ENCODE data around the gene SCN3A. TPM values are rescaled to one million over a fixed set of nuclear protein-coding genes. Genes with fewer than 3 reads are reported as not detected.
A peak's percentile ranks its signal among the peaks of the same experiment; 100 is the strongest.

The SCN3A gene
- 0.85 TPM for polyA plus RNA-seq

DNA sequence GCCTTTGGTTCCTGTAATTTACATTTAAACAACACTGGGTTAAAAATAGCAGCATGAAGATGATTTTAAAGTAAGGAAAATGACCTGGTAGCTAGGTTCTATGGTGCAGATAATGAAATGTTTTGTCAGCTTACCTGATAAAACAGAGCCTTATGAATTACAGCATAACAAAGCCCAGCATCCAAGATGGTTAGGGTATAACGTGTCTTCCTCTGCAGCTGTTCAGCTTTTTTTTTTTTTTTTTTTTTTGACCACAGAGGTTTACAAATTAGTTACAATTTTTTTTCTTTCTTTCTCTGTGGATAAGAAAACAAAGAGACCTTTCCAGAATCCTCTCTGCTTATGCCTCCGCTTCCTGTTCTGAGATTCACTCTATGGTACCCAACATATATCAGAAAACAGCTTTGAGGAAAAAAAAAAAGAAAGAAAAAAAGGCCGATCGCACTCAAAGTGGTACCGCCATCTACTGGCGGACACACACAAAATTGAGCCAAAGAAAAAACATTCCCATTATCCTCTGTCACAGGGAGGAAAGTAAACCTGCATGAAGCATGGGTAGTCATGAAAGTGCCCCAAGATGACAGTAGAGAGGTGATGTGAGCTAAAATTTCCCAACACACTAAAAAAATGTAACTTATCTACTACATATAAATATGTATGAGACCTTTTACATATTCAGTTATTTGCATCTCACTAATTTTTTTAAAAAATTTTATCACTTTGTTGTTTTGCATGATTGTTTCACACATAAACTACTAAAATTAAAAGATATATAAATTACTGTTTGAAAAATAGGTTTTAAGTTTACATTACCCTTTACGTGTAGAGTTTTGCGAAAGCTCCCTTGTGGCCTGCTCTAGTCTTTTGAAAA is at the start of gene SCN3A:
TSS of gene SCN3A (minus strand) at position 362 of the 871 bp plus-strand sequence. CDS start 27,656 bp downstream, outside the sequence.
- Mint-ChIP-seq H3K27ac (peak within 1 kb of the TSS in 2 of 3 donors; percentile 14 to 52), H3K9me3 (peaks cover 0 to 4% (median 1%) of the 10 kb centered on the region in 3 donors), H3K4me3 (peak within 1 kb of the TSS; percentile 64 to 89 (median 77)), H3K4me1 (peaks cover 8 to 16% (median 11%) of the 10 kb centered on the region in 3 donors), H3K27me3 (peaks cover 2% of the 10 kb centered on the region), H3K36me3 (no peaks in the 10 kb centered on the region)

- H3K9me3 Mint-ChIP-seq = no peaks in the 10 kb centered on the region
- H3K27ac Mint-ChIP-seq = no peak overlapping the region
- H3K27me3 Mint-ChIP-seq = no peaks in the 10 kb centered on the region
- no peaks in the 10 kb centered on the region for H3K4me1 Mint-ChIP-seq
- H3K36me3 Mint-ChIP-seq = no peaks in the 10 kb centered on the region
- H3K4me3 Mint-ChIP-seq = no peak overlapping the region
Measured at GRCh38 chr2:165253178-165253577, 49.3 kb upstream of the SCN3A start.

DNA sequence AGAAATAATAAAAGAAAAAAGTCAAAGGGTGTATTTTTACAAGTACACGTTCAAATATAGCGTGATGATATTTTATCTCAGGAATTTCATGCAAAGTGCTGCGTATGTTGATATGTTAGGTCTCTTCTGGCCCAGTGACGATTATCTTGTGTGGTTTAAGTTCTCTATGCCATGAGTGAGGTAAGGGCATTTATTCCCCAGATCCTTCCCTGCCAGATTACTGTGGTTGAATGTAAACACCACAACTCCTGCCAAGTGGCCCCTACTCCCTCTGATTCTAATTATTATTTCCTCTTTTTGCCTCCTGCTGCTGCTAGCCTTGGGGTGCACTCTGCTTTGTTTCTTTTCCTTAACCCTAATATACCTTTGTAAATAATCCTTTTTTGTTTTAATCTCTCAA is 47.5 kb upstream of the SCN3A start:
- H3K9me3 Mint-ChIP-seq = no peaks in the 10 kb centered on the region
- no peaks in the 10 kb centered on the region for H3K4me1 Mint-ChIP-seq

GRCh38 chr2:165248238-165248637 is 44.4 kb upstream of the SCN3A start:
- H3K36me3 Mint-ChIP-seq = no peaks in the 10 kb centered on the region
- no peaks in the 10 kb centered on the region for H3K4me1 Mint-ChIP-seq
- H3K27me3 Mint-ChIP-seq = no peaks in the 10 kb centered on the region
- H3K4me3 Mint-ChIP-seq = no peak overlapping the region
- H3K9me3 Mint-ChIP-seq = peaks cover 0 to 2% (median 0%) of the 10 kb centered on the region in 3 donors
- H3K27ac Mint-ChIP-seq = no peak overlapping the region

More for the DNA sequence above, 47.5 kb upstream of the SCN3A start:
- Mint-ChIP-seq H3K36me3 (no peaks in the 10 kb centered on the region), H3K4me3 (no peak overlapping the region), H3K27ac (no peak overlapping the region), H3K27me3 (no peaks in the 10 kb centered on the region)

DNA sequence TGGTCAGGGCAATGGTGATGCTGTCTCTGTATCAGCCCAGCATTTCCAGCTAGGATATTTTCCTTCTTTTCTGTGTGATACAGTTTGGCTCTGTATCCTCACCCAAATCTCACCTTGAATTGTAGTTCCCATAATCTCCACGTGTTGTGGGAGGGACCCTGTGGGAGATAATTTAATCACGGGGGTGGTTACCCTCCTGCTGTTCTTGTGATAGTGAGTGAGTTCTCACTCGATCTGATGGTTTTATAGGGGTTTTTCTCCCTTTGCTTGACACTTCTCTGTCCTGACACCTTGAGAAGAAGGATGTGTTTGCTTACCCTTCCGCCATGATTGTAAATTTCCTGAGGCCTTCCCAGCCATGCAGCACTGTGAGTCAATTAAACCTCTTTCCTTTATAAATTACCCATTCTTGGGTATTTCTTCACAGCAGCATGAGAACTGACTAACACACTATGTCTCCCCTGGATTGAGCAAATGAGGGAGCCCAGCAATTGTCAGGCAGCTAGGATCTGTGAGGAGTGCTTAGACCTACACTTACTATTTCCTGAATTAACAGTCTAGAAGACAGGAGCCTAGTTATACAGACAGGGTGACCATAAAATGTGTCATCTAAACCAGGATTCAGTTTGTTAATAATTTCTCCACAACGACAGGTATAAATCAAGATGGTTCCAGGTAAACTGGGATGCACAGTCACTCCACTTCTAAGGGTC is 41.4 kb upstream of the SCN3A start:
- Mint-ChIP-seq H3K36me3 (no peaks in the 10 kb centered on the region), H3K27ac (no peak overlapping the region)

DNA sequence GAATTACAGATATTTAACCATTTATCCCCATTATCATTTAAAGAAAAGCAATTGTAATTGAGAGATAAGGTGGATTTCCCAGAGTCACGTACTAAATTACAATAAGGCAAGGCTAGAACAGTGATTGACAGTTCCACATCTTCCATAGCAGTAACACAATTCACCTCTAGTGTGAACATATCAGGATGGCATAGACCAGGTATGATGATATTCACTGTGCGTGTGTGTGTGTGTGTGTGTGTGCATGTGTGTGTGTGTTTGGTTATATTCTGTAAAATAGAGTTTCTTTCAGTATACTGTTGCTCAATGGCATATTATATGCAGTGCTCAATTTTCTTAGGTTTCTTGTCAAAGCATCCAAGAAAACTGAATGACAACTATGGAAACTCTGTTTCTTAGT is 37.1 kb upstream of the SCN3A start:
- Mint-ChIP-seq H3K9me3 (peaks cover 0 to 2% (median 0%) of the 10 kb centered on the region in 3 donors), H3K36me3 (no peaks in the 10 kb centered on the region), H3K4me1 (no peaks in the 10 kb centered on the region), H3K27me3 (peaks cover 2% of the 10 kb centered on the region), H3K27ac (no peak overlapping the region), H3K4me3 (no peak overlapping the region)

More for the DNA sequence above, 41.4 kb upstream of the SCN3A start:
- Mint-ChIP-seq H3K9me3 (peaks cover 0 to 2% (median 0%) of the 10 kb centered on the region in 3 donors), H3K4me3 (no peak overlapping the region), H3K4me1 (no peaks in the 10 kb centered on the region), H3K27me3 (no peaks in the 10 kb centered on the region)

DNA sequence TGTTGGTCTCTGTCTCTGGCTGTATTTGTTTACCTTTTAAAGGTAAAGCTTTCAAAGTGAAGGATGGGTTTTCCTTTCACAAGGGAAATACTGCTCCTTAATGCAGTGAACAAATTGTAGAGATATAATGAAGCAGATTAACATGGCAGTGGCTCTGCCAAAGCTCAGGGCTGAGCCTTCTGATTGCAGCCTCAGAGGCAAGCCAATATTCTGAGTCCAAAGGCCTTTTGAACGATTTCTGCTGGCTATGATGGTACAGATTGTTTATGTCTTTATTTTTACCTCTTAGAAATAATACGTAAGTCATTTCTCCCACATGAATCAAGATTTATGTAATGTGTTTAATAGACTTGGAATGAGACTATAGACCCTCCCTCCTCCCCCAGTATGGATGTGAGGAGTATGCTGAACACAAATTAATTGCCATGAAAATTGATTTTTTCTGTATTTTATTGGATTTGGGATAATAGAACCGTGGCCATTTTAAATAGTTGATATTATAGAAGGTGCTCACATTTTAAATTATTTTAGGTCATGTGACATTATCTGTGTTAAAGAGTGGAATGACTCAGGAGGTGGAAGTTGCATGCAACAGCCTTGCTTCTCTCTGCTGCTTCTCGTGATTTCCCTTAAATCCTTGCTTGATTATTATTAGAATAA is 36.1 kb upstream of the SCN3A start:
- Mint-ChIP-seq H3K27ac (no peak overlapping the region), H3K27me3 (peaks cover 2% of the 10 kb centered on the region), H3K9me3 (no peaks in the 10 kb centered on the region), H3K36me3 (no peaks in the 10 kb centered on the region), H3K4me1 (no peaks in the 10 kb centered on the region), H3K4me3 (no peak overlapping the region)

- H3K36me3 Mint-ChIP-seq = no peaks in the 10 kb centered on the region
- H3K4me3 Mint-ChIP-seq = no peak within 1 kb of the TSS
- no peak within 1 kb of the TSS for H3K27ac Mint-ChIP-seq
- no peaks in the 10 kb centered on the region for H3K9me3 Mint-ChIP-seq
- H3K4me1 Mint-ChIP-seq = no peaks in the 10 kb centered on the region
- H3K27me3 Mint-ChIP-seq = peaks cover 2% of the 10 kb centered on the region
Measured at GRCh38 chr2:165239230-165239629, 35.4 kb upstream of the SCN3A start, which contains the start of gene SCN2A. Gene SCN2A (plus strand): TSS chr2:165239414. CDS start chr2:165295824, 56,410 bp downstream.

DNA sequence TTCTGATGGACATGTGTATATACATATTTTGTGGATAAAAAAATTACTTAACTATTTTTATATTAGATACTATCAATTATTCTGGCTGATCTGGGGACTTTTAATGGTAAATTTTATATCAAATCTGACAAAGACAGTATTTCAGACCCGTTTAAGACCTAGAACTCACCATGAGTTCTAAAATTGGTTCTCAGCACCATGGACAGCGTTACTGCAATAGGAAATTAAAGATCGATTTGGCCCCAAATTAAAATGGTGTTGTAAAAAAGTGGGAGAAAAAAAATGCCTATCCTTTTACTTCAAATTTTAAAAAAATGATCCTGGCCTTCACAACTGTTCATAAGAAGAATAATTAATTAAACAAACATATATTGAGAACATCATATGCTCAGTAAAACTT is 34.4 kb upstream of the SCN3A start:
- Mint-ChIP-seq H3K27ac (no peak overlapping the region), H3K27me3 (peaks cover 2% of the 10 kb centered on the region), H3K36me3 (no peaks in the 10 kb centered on the region), H3K9me3 (no peaks in the 10 kb centered on the region), H3K4me3 (no peak overlapping the region), H3K4me1 (no peaks in the 10 kb centered on the region)

DNA sequence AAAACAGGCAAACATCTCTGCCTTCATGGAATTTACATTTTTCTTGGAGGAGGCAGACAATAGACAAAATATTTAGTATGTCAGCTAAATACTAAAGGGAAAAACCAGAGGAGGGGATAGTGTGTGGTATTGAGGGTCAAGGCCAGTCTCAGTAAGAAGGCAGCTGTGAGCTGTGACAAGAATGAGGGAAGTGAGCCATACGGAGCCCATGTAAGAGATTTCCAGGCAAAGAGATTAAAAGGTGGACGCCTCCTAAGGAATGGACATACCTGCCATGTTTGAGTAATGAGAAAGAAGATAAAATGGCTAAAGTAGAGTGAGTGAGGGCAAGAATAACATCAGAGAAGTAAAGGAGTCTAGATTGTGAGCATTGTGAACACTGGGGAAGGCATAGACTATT is 33.2 kb upstream of the SCN3A start:
- no peak overlapping the region for H3K4me3 Mint-ChIP-seq
- no peaks in the 10 kb centered on the region for H3K9me3 Mint-ChIP-seq
- H3K36me3 Mint-ChIP-seq = no peaks in the 10 kb centered on the region
- no peaks in the 10 kb centered on the region for H3K4me1 Mint-ChIP-seq
- no peak overlapping the region for H3K27ac Mint-ChIP-seq
- H3K27me3 Mint-ChIP-seq = peaks cover 2% of the 10 kb centered on the region

- Mint-ChIP-seq H3K27ac (no peak overlapping the region), H3K4me1 (no peaks in the 10 kb centered on the region), H3K36me3 (no peaks in the 10 kb centered on the region), H3K4me3 (no peak overlapping the region), H3K27me3 (peaks cover 7% of the 10 kb centered on the region), H3K9me3 (no peaks in the 10 kb centered on the region)
Measured at GRCh38 chr2:165227571-165227970, 23.7 kb upstream of the SCN3A start.

GRCh38 chr2:165224941-165225340 is 21.1 kb upstream of the SCN3A start:
- Mint-ChIP-seq H3K27me3 (peaks cover 7% of the 10 kb centered on the region), H3K4me1 (no peaks in the 10 kb centered on the region), H3K9me3 (no peaks in the 10 kb centered on the region), H3K27ac (no peak overlapping the region), H3K4me3 (no peak overlapping the region), H3K36me3 (no peaks in the 10 kb centered on the region)

DNA sequence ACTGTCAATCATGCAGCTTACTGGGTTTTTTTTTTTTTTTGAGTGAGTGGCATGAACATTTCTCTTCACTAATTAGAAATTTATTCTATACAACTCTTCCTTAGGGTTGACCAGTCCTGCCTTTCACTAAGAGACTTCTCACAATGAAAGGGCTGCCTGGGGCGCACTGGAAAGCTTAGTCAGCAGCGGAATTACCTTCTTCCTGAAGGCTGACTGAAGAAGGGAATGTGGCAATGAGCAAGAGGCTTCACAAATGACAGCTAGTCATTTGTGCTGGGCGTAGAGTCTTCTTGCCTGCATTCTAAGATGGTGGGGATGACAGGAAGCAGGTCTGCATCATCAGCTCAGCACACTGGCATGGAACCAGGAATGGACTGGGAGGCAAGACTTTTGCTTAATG is 15.6 kb upstream of the SCN3A start:
- Mint-ChIP-seq H3K27me3 (peaks cover 6% of the 10 kb centered on the region), H3K36me3 (no peaks in the 10 kb centered on the region), H3K4me1 (no peaks in the 10 kb centered on the region), H3K4me3 (no peak overlapping the region), H3K9me3 (no peaks in the 10 kb centered on the region), H3K27ac (no peak overlapping the region)

GRCh38 chr2:165214093-165214492 is 10.2 kb upstream of the SCN3A start:
- Mint-ChIP-seq H3K4me1 (no peaks in the 10 kb centered on the region), H3K27ac (no peak overlapping the region), H3K36me3 (no peaks in the 10 kb centered on the region), H3K4me3 (no peak overlapping the region), H3K27me3 (peaks cover 3% of the 10 kb centered on the region), H3K9me3 (no peaks in the 10 kb centered on the region)

DNA sequence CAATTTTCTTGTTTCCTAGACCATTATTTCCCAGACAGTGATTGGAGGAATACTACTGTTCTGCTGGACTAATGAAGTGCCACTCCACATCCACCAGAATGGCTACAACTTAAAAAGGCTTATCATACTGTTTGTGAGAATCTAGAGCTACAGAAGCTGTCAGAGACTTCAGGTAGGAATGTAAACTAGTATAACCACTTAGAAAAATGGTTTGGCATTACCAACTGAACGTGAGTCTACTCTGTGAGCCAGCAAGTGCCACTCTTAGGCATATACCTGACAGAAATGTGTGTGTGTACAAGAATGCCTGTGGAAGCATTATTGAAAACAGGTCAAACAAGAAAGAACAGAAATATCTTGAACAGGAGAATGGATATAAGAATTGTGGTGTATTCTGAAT is 4.2 kb upstream of the SCN3A start:
- Mint-ChIP-seq H3K4me3 (no peak overlapping the region), H3K36me3 (no peaks in the 10 kb centered on the region), H3K9me3 (peaks cover 0 to 4% (median 1%) of the 10 kb centered on the region in 3 donors), H3K27me3 (no peaks in the 10 kb centered on the region), H3K27ac (no peak overlapping the region), H3K4me1 (peaks cover 3 to 6% (median 5%) of the 10 kb centered on the region in 3 donors)
